ENCODE measurements around the gene PRRG4. TPM values are rescaled to one million over a fixed set of nuclear protein-coding genes. Genes with fewer than 3 reads are reported as not detected.

The PRRG4 gene
- total RNA-seq, 3 donors from 2014 or later: 2.2 to 25.5 (median 9.5) TPM

DNA sequence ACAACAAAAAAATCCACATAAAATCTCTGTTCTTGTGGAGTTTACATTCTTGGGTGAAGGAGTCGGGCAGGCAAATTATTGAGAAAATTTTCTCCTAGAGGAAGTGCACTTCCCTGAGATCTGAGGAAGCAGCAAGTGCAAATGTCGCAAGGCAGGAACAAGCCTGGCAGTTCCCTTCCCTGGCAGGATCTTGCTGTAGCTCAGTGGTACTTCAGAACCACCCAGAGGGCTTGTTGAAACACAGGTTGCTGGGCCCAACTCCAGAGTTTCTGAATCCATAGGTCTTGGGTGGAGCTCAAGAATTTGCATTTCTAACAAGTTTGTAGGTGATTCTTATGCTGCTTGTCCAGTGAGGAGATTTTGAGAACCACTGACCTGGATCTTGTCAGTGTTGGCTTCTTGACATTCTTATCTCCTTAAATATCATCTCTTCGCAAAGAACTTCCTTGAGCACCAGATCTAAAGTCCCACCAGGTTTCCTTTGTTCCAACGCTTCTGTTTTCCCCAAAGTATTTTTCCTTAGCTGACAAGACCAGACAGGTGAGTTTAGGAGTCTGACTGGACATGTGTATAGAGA lies 72.5 kb downstream of the PRRG4 start:
- no peak overlapping the region for H3K4me3 ChIP-seq
- no peaks in the 10 kb centered on the region for H3K27me3 ChIP-seq
- no peaks in the 10 kb centered on the region for H3K36me3 ChIP-seq
- H3K9me3 ChIP-seq: no peaks in the 10 kb centered on the region
- no peaks in the 10 kb centered on the region for H3K4me1 ChIP-seq
- DNase-seq (ENCODE audit: low spot score in 2 of 2): no peak
- TF ChIP-seq, protein P1, sequence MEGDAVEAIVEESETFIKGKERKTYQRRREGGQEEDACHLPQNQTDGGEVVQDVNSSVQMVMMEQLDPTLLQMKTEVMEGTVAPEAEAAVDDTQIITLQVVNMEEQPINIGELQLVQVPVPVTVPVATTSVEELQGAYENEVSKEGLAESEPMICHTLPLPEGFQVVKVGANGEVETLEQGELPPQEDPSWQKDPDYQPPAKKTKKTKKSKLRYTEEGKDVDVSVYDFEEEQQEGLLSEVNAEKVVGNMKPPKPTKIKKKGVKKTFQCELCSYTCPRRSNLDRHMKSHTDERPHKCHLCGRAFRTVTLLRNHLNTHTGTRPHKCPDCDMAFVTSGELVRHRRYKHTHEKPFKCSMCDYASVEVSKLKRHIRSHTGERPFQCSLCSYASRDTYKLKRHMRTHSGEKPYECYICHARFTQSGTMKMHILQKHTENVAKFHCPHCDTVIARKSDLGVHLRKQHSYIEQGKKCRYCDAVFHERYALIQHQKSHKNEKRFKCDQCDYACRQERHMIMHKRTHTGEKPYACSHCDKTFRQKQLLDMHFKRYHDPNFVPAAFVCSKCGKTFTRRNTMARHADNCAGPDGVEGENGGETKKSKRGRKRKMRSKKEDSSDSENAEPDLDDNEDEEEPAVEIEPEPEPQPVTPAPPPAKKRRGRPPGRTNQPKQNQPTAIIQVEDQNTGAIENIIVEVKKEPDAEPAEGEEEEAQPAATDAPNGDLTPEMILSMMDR (IDR thresholded peaks at IDR 0.05): no peak
- TF ChIP-seq POLR2A (IDR thresholded peaks at IDR 0.05) (no peak), POLR2AphosphoS5 (IDR thresholded peaks at IDR 0.05) (no peak)
- intact Hi-C loops (cut with DNase I; ENCODE audit: low total_unique reads): no loop called here
- no peak overlapping the region for H3K27ac ChIP-seq

DNA sequence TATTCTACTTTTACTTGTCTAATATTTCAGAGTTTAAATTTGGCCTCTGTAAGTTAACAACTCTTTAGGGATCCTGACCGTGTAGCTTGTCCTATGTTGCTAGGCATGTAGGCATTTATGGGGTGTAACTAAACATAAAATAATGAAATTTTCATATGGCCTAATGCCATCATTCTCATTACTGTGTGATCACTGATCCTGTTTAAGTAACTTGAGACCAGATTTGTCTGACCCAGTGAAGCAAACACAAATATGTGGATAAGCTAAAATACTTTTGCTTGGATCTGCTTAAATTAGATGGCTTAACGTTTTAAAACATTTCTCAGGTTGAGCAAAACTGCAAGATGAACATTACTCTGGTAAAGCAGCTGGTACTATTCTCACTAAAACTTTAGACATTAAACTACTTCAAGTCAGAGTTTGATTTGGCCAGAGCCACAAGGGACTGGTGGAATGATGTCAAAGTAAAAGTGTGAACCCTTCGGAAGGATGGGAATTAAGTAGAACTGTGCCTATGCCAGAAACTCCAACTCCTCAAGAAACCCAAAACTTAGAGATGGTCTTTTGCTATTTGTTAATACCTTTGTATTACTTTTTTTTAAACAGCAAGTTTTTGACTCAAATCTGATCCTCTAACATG lies 75.4 kb downstream of the PRRG4 start:
- no peaks in the 10 kb centered on the region for H3K36me3 ChIP-seq
- H3K27me3 ChIP-seq: no peaks in the 10 kb centered on the region
- intact Hi-C loops (cut with DNase I; ENCODE audit: low total_unique reads): no loop called here
- no peak overlapping the region for H3K27ac ChIP-seq
- no peak for TF ChIP-seq POLR2AphosphoS5 (IDR thresholded peaks at IDR 0.05)
- TF ChIP-seq POLR2A (IDR thresholded peaks at IDR 0.05): no peak
- TF ChIP-seq, protein P1 (IDR thresholded peaks at IDR 0.05): no peak
- H3K9me3 ChIP-seq: no peaks in the 10 kb centered on the region
- no peaks in the 10 kb centered on the region for H3K4me1 ChIP-seq
- DNase-seq (ENCODE audit: low spot score in 2 of 2): no peak
- no peak overlapping the region for H3K4me3 ChIP-seq

Other genes with a start within 250 kb of the PRRG4 start
- 100 to 1,000 TPM; 268 to 398 (median 393) TPM for gene EIF3M, start 246.1 kb upstream of the PRRG4 start, total RNA-seq
- under 1 TPM in 2 of 3 donors, not detected in 1; 0.15 to 0.33 TPM for gene CCDC73, start 35.3 kb upstream of the PRRG4 start, total RNA-seq
- gene QSER1, start 62.9 kb downstream of the PRRG4 start, total RNA-seq: 10 to 100 TPM; 34.4 to 55.3 (median 40.6) TPM
- under 1 TPM; 0.59 to 0.98 (median 0.64) TPM for gene DEPDC7, start 186.0 kb downstream of the PRRG4 start, total RNA-seq
- 10 to 100 TPM; 19.8 to 34.7 (median 29.0) TPM for gene TCP11L1, start 209.6 kb downstream of the PRRG4 start, total RNA-seq